ENCODE data around the gene ROBO2. TPM values are rescaled to one million over a fixed set of nuclear protein-coding genes. Genes with fewer than 3 reads are reported as not detected.

ROBO2 gene
- total and polyA plus RNA-seq, 3 experiments from 2014 or later = not detected

DNA sequence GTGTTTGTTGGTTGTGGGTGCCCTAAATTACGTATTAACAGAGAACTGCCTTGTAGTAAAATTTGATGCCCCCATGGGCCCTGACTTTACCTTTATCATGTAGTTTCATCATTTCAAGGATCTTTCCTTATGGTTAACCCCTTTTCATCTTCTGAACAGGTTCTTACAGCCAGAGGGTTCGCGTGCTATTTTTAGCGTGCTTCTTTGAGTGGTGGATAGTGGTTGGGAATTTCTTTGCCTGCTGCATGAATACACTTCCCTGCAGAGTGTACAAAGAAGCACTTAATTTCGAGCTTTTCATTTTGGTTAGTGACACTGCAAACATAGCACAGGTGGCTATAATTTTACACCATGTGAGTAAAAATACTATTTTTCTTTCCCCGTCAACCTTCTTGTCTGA is 231.8 kb downstream of the ROBO2 start:
- Histone ChIP-seq H3K36me3 (ENCODE audit: insufficient read depth, low read length) (no peaks in the 10 kb centered on the region), H3K27ac (ENCODE audit: low read depth, low read length) (no peak overlapping the region), H3K27me3 (ENCODE audit: insufficient read depth, low read length, poor library complexity, severe bottlenecking) (no peaks in the 10 kb centered on the region), H3K9me3 (ENCODE audit: low read length) (no peaks in the 10 kb centered on the region), H3K4me3 (ENCODE audit: low read length) (no peak overlapping the region), H3K4me1 (ENCODE audit: insufficient read depth, low read length) (no peaks in the 10 kb centered on the region)
- Mint-ChIP-seq H3K27me3 (no peaks in the 10 kb centered on the region), H3K27ac (no peak overlapping the region), H3K9me3 (peaks cover 7 to 38% (median 9%) of the 10 kb centered on the region in 5 donors), H3K4me1 (no peaks in the 10 kb centered on the region), H3K4me3 (no peak overlapping the region), H3K36me3 (no peaks in the 10 kb centered on the region)
- DNase-seq = no peak
- ChIA-PET CTCF (no interaction called here), POLR2A (no interaction called here)

DNA sequence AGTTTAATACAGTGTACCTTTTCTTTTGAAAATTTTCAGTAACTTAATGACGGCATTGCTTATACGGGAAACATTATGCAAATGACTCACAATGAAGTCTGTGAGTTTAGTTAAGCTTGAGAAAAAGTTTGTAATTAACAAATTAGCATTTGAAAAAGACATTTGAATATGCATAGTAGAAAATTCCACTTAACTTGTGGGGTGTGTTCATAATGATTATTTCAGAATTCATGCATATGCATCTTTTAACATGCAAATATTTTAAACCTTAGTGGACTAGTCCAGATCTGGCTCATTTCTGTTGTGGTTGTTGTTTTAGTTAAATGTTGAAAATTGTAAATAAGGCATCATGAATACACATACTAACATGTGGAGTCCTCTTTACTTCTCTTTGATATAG is 239.4 kb downstream of the ROBO2 start:
- Mint-ChIP-seq H3K4me1 (no peaks in the 10 kb centered on the region), H3K4me3 (no peak overlapping the region), H3K36me3 (no peaks in the 10 kb centered on the region), H3K27me3 (no peaks in the 10 kb centered on the region), H3K27ac (no peak overlapping the region), H3K9me3 (peaks cover 3 to 22% (median 5%) of the 10 kb centered on the region in 5 donors)
- POLR2A ChIA-PET = no interaction called here
- Histone ChIP-seq H3K36me3 (ENCODE audit: insufficient read depth, low read length) (no peaks in the 10 kb centered on the region), H3K4me3 (ENCODE audit: low read length) (no peak overlapping the region), H3K27me3 (ENCODE audit: insufficient read depth, low read length, poor library complexity, severe bottlenecking) (no peaks in the 10 kb centered on the region), H3K9me3 (ENCODE audit: low read length) (no peaks in the 10 kb centered on the region), H3K4me1 (ENCODE audit: insufficient read depth, low read length) (no peaks in the 10 kb centered on the region), H3K27ac (ENCODE audit: low read depth, low read length) (no peak overlapping the region)
- CTCF ChIA-PET = no interaction called here
- DNase-seq = no peak

DNA sequence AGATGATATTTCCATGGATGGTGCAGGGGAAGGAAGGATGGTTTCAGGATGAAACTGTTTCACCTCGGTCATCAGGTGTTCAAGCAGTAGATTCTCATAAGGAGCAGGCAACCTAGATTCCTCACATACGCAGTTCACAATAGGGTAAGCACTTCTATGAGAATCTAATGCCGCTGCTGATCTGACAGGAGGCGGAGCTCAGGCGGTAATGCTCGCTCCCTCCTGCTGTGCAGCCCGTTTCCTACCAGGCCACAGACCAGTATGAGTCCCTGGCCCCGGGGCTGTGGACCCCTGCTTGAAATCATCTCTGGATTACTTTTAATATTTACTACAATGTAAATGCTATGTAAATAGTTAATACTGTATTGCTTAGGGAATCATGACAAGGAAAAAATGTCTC is 241.8 kb downstream of the ROBO2 start:
- Mint-ChIP-seq H3K4me3 (no peak overlapping the region), H3K36me3 (no peaks in the 10 kb centered on the region), H3K9me3 (peaks cover 1 to 13% (median 6%) of the 10 kb centered on the region in 5 donors), H3K27ac (no peak overlapping the region), H3K4me1 (no peaks in the 10 kb centered on the region), H3K27me3 (no peaks in the 10 kb centered on the region)
- Histone ChIP-seq H3K36me3 (ENCODE audit: insufficient read depth, low read length) (no peaks in the 10 kb centered on the region), H3K9me3 (ENCODE audit: low read length) (no peaks in the 10 kb centered on the region), H3K4me1 (ENCODE audit: insufficient read depth, low read length) (no peaks in the 10 kb centered on the region), H3K27me3 (ENCODE audit: insufficient read depth, low read length, poor library complexity, severe bottlenecking) (no peaks in the 10 kb centered on the region), H3K4me3 (ENCODE audit: low read length) (no peak overlapping the region), H3K27ac (ENCODE audit: low read depth, low read length) (no peak overlapping the region)
- no peak for DNase-seq
- CTCF ChIA-PET = no interaction called here
- POLR2A ChIA-PET = no interaction called here

DNA sequence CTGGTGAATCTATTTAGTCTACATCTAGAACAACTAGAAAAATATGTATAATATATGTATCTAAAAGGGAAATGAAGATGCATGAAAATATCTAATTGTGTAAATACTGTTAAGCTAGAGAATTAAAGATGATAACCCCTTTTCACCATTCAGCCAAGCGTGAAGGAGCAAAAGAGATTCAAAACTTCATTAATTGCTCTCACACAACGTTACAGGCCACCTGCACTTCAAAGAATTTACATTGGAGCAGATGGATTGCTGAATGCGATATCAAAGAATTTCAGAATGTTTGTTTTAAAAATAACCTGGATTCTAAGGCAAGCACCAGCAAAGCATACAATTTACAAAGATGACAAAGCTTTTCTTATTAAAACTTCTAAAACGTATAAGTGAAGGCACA is 243.2 kb downstream of the ROBO2 start:
- Mint-ChIP-seq H3K4me3 (no peak overlapping the region), H3K27ac (no peak overlapping the region), H3K27me3 (no peaks in the 10 kb centered on the region), H3K4me1 (no peaks in the 10 kb centered on the region), H3K9me3 (peaks cover 0 to 13% (median 8%) of the 10 kb centered on the region in 5 donors), H3K36me3 (no peaks in the 10 kb centered on the region)
- Histone ChIP-seq H3K27ac (ENCODE audit: low read depth, low read length) (no peak overlapping the region), H3K4me1 (ENCODE audit: insufficient read depth, low read length) (no peaks in the 10 kb centered on the region), H3K27me3 (ENCODE audit: insufficient read depth, low read length, poor library complexity, severe bottlenecking) (no peaks in the 10 kb centered on the region), H3K4me3 (ENCODE audit: low read length) (no peak overlapping the region), H3K9me3 (ENCODE audit: low read length) (no peaks in the 10 kb centered on the region), H3K36me3 (ENCODE audit: insufficient read depth, low read length) (no peaks in the 10 kb centered on the region)
- POLR2A ChIA-PET = no interaction called here
- CTCF ChIA-PET = no interaction called here
- DNase-seq = no peak

DNA sequence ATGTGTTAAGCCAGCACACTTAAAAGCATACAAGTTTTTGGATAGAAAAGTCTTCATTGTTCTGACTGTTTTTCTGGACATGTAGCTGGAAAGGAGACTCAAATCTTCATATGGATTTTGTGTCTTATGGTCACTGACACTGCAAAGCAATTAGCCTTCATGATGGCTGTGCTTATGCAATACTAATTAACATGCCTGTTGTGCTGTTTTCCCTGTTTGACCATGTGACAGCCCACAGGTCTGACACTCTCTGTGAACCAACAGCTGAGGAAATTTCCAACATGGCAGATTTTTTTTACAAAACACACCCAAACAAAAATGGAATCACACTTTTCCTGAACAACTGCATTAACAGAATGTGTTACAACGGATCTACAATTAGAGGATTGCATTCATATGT is 248.4 kb downstream of the ROBO2 start:
- CTCF ChIA-PET = no interaction called here
- H3K4me3 Mint-ChIP-seq = no peak overlapping the region
- no peaks in the 10 kb centered on the region for H3K36me3 Mint-ChIP-seq
- no peaks in the 10 kb centered on the region for H3K9me3 ChIP-seq (ENCODE audit: low read length)
- no peaks in the 10 kb centered on the region for H3K4me1 Mint-ChIP-seq
- H3K27me3 ChIP-seq (ENCODE audit: insufficient read depth, low read length, poor library complexity, severe bottlenecking) = no peaks in the 10 kb centered on the region
- no peak overlapping the region for H3K4me3 ChIP-seq (ENCODE audit: low read length)
- H3K27ac Mint-ChIP-seq = no peak overlapping the region
- no peaks in the 10 kb centered on the region for H3K27me3 Mint-ChIP-seq
- POLR2A ChIA-PET = no interaction called here
- H3K9me3 Mint-ChIP-seq = peaks cover 13 to 21% (median 16%) of the 10 kb centered on the region in 5 donors
- no peaks in the 10 kb centered on the region for H3K36me3 ChIP-seq (ENCODE audit: insufficient read depth, low read length)
- no peaks in the 10 kb centered on the region for H3K4me1 ChIP-seq (ENCODE audit: insufficient read depth, low read length)
- H3K27ac ChIP-seq (ENCODE audit: low read depth, low read length) = no peak overlapping the region
- DNase-seq = no peak

DNA sequence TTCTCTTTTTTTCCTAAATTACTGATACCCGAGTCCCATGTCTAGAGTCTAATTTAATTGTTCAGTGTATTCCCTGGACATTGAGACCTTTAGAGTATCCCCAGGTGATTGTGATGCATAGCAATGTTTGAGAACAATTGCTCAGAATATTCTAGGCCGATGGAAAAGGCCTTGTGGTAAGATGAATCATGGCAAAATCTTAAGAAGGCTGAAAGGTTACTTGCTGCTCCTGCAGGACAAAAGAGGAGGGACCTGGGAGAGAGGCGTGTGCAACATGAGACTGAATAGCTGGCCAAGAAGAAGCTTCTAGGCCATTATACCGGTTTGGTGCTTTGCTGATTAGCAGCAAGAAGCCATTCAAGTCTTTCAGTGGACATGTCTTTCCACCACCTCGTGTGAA is 256.6 kb downstream of the ROBO2 start:
- no peak for DNase-seq
- Histone ChIP-seq H3K36me3 (ENCODE audit: insufficient read depth, low read length) (no peaks in the 10 kb centered on the region), H3K9me3 (ENCODE audit: low read length) (no peaks in the 10 kb centered on the region), H3K27ac (ENCODE audit: low read depth, low read length) (no peak overlapping the region), H3K4me3 (ENCODE audit: low read length) (no peak overlapping the region), H3K4me1 (ENCODE audit: insufficient read depth, low read length) (no peaks in the 10 kb centered on the region), H3K27me3 (ENCODE audit: insufficient read depth, low read length, poor library complexity, severe bottlenecking) (no peaks in the 10 kb centered on the region)
- ChIA-PET CTCF (no interaction called here), POLR2A (no interaction called here)
- peaks cover 12 to 41% (median 14%) of the 10 kb centered on the region in 5 donors for H3K9me3 Mint-ChIP-seq
- no peak overlapping the region for H3K4me3 Mint-ChIP-seq
- H3K4me1 Mint-ChIP-seq = no peaks in the 10 kb centered on the region
- H3K27me3 Mint-ChIP-seq = no peaks in the 10 kb centered on the region
- H3K36me3 Mint-ChIP-seq = no peaks in the 10 kb centered on the region
- H3K27ac Mint-ChIP-seq = no peak overlapping the region

DNA sequence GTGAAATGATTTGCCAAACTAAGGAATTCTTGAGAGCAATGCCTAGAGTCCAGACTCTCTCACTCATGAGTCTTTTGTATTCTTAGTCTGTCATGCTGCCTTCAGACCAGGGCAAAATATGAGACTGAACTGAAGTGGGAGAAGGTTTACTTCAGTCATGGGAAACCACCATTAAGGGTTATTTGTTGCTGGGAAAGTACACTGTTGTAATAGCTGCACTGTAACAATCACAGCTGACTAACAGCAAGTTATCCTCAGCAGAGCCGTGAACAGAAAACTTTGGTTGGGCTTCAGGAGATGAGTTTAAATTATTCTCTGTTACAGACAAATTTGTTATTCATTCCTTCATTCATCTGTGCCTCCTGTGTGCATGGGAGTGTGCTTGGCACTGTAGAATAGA is 258.5 kb downstream of the ROBO2 start:
- no peak overlapping the region for H3K4me3 ChIP-seq (ENCODE audit: low read length)
- no peaks in the 10 kb centered on the region for H3K4me1 ChIP-seq (ENCODE audit: insufficient read depth, low read length)
- no peak overlapping the region for H3K27ac ChIP-seq (ENCODE audit: low read depth, low read length)
- no peaks in the 10 kb centered on the region for H3K4me1 Mint-ChIP-seq
- H3K27me3 ChIP-seq (ENCODE audit: insufficient read depth, low read length, poor library complexity, severe bottlenecking) = no peaks in the 10 kb centered on the region
- peaks cover 8 to 44% (median 11%) of the 10 kb centered on the region in 5 donors for H3K9me3 Mint-ChIP-seq
- ChIA-PET CTCF (no interaction called here), POLR2A (no interaction called here)
- H3K36me3 Mint-ChIP-seq = no peaks in the 10 kb centered on the region
- no peaks in the 10 kb centered on the region for H3K9me3 ChIP-seq (ENCODE audit: low read length)
- H3K36me3 ChIP-seq (ENCODE audit: insufficient read depth, low read length) = no peaks in the 10 kb centered on the region
- no peak for DNase-seq
- H3K4me3 Mint-ChIP-seq = no peak overlapping the region
- H3K27me3 Mint-ChIP-seq = no peaks in the 10 kb centered on the region
- no peak overlapping the region for H3K27ac Mint-ChIP-seq

DNA sequence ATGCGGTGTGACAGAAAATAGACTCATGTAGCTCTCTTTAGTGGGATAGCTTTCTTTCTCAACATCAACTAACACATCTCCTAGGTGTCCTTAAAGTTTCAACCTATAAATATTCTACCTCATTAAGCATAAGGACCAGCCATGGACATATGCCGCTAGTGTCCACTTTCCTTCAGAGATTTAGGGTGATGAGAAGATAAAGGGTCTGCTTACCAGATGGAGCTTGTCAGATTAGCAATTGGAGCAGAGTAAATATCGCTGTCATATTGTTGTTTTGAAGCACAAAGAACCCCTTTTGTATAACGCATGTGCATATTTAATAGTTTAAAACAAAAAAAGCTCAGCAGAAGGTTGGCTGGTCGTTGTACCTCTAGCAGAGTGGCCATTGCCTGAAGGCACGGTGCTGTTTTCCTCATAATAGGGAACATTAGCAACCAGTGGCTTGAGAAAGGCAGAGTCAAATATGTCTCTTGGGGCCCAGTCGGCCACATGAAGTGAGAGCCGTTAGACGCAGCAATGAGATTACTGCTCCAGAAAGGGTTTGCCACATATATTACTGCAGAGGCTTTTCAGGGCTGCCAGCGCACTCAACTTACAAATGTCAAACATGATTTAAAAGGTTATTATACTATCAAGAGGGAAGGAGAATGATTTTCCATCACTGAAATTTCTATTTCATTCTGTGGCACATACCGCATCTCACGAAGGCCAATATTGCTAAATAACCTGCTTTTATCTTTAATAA is 264.2 kb downstream of the ROBO2 start:
- Mint-ChIP-seq H3K4me3 (no peak overlapping the region), H3K27me3 (no peaks in the 10 kb centered on the region), H3K9me3 (peaks cover 0 to 14% (median 2%) of the 10 kb centered on the region in 5 donors), H3K36me3 (no peaks in the 10 kb centered on the region), H3K4me1 (no peaks in the 10 kb centered on the region), H3K27ac (no peak overlapping the region)
- Histone ChIP-seq H3K27ac (ENCODE audit: low read depth, low read length) (no peak overlapping the region), H3K4me1 (ENCODE audit: insufficient read depth, low read length) (no peaks in the 10 kb centered on the region), H3K4me3 (ENCODE audit: low read length) (no peak overlapping the region), H3K9me3 (ENCODE audit: low read length) (no peaks in the 10 kb centered on the region), H3K36me3 (ENCODE audit: insufficient read depth, low read length) (no peaks in the 10 kb centered on the region), H3K27me3 (ENCODE audit: insufficient read depth, low read length, poor library complexity, severe bottlenecking) (no peaks in the 10 kb centered on the region)
- POLR2A ChIA-PET = no interaction called here
- CTCF ChIA-PET = no interaction called here
- DNase-seq = no peak

DNA sequence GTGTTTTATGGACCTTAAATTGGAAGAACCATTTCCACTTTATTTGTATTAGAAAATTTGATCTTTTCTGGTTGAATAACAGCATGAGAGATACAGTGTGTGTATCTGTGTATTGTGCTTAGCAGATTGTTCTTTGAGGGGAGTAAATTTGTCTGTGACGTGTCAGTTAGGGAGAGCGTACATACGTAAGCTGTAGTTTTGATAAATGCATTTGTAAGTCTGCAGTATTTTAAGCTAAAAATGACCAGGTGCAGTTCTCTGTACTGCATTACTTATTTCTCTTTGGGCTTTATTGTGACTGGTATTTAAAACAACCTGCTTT is 264.8 kb downstream of the ROBO2 start:
- CTCF ChIA-PET = no interaction called here
- Histone ChIP-seq H3K4me1 (ENCODE audit: insufficient read depth, low read length) (no peaks in the 10 kb centered on the region), H3K9me3 (ENCODE audit: low read length) (no peaks in the 10 kb centered on the region), H3K36me3 (ENCODE audit: insufficient read depth, low read length) (no peaks in the 10 kb centered on the region), H3K27ac (ENCODE audit: low read depth, low read length) (no peak overlapping the region), H3K27me3 (ENCODE audit: insufficient read depth, low read length, poor library complexity, severe bottlenecking) (no peaks in the 10 kb centered on the region), H3K4me3 (ENCODE audit: low read length) (no peak overlapping the region)
- H3K4me1 Mint-ChIP-seq = no peaks in the 10 kb centered on the region
- H3K27me3 Mint-ChIP-seq = no peaks in the 10 kb centered on the region
- DNase-seq = no peak
- peaks cover 0 to 12% (median 2%) of the 10 kb centered on the region in 5 donors for H3K9me3 Mint-ChIP-seq
- H3K36me3 Mint-ChIP-seq = no peaks in the 10 kb centered on the region
- no peak overlapping the region for H3K4me3 Mint-ChIP-seq
- no peak overlapping the region for H3K27ac Mint-ChIP-seq
- POLR2A ChIA-PET = no interaction called here
